B cell (primary cell): ENCODE data around the gene RABGAP1L. TPM values are rescaled to one million over a fixed set of nuclear protein-coding genes. Genes with fewer than 3 reads are reported as not detected.

Experiments
- ATAC-seq: fragments of 200-7000 bp; cut with Tn5 transposase; one replicate; pipeline ENCODE4 v1.10.0; 2021; ENCODE audit warnings: low read depth, mild to moderate bottlenecking, moderate number of reproducible peaks, moderate library complexity
- CTCF ChIA-PET: fragments of 350-600 bp; sonication (Branson Sonifier 250); formaldehyde crosslinking; loops from one replicate; lab custom pipeline; 2021; ENCODE audit warnings: antibody characterized with exemption, inconsistent platforms; lab: Charles Lee
- POLR2A ChIA-PET: fragments of 350-600 bp; sonication (Branson Sonifier 250); formaldehyde crosslinking; loops from one replicate; lab custom pipeline; 2021; ENCODE audit warnings: antibody characterized with exemption; lab: Charles Lee
- DNase-seq: peaks from one replicate; pipeline ENCODE4 v3.0.0; 2013
- H2AFZ ChIP-seq: 2 replicates; pipeline ENCODE4 v1.6.1; 2012; ENCODE audit warnings: mild to moderate bottlenecking, low read depth, low read length; ENCODE audit not compliant: insufficient read depth, poor library complexity, severe bottlenecking
- H3K27ac ChIP-seq, 2 donors: 1 replicate in 1 of 2; 2 replicates in 1 of 2; pipeline ENCODE4 v1.5.1; 2012 to 2013; ENCODE audit warnings: low read length in 2 of 2, mild to moderate bottlenecking in 2 of 2, moderate library complexity in 1 of 2
- H3K27me3 ChIP-seq, 4 experiments: fragments of 200-600 bp in 1 of 4; sonication (generic) in 1 of 4; replicated peaks in 1 of 4; 1 replicate in 2 of 4; 2 replicates in 2 of 4; pipeline versions ENCODE4 v1.6.1 to v1.7.0; 2013 to 2016; ENCODE audit warnings: low read length in 3 of 4, mild to moderate bottlenecking in 2 of 4, mixed read lengths in 1 of 4, moderate library complexity in 1 of 4; ENCODE audit not compliant: insufficient read depth in 4 of 4, control insufficient read depth in 3 of 4; ENCODE audit errors: control extremely low read depth in 1 of 4
- H3K36me3 ChIP-seq, 2 experiments: replicated peaks in 1 of 2; 1 replicate in 1 of 2; 2 replicates in 1 of 2; pipeline versions ENCODE4 v1.6.1 to v1.7.1; 2013; ENCODE audit warnings: low read length in 1 of 2; ENCODE audit not compliant: insufficient read depth in 2 of 2, control insufficient read depth in 1 of 2; ENCODE audit errors: control extremely low read depth in 1 of 2, extremely low read depth in 1 of 2
- H3K4me1 ChIP-seq, 2 donors: fragments of 200-600 bp in 1 of 2; sonication (generic) in 1 of 2; 1 replicate in 1 of 2; 2 replicates in 1 of 2; pipeline versions ENCODE4 v1.5.1 to v1.6.1; 2013 to 2017; ENCODE audit warnings: low read length in 2 of 2; ENCODE audit not compliant: control insufficient read depth in 2 of 2, insufficient read depth in 2 of 2
- H3K4me2 ChIP-seq: replicated peaks from 2 replicates; pipeline ENCODE3; 2012; ENCODE audit warnings: mild to moderate bottlenecking, low read depth, low read length; ENCODE audit not compliant: poor library complexity, severe bottlenecking
- H3K4me3 ChIP-seq, 5 experiments: fragments of 200-600 bp in 1 of 5; sonication (generic) in 1 of 5; 1 replicate in 3 of 5; 2 replicates in 2 of 5; pipeline versions ENCODE4 v1.5.1 to v1.7.0; 2011 to 2016; ENCODE audit warnings: low read length in 4 of 5, mild to moderate bottlenecking in 4 of 5, low read depth in 2 of 5, control low read depth in 1 of 5, moderate library complexity in 1 of 5; ENCODE audit not compliant: insufficient read depth in 1 of 5; ENCODE audit errors: control extremely low read depth in 1 of 5, extremely low read depth in 1 of 5
- H3K79me2 ChIP-seq: fragments of 200-600 bp; sonication (generic); one replicate; pipeline ENCODE4 v1.6.0; 2016; ENCODE audit warnings: low read length; ENCODE audit not compliant: control insufficient read depth, insufficient read depth
- H3K9ac ChIP-seq: fragments of 200-600 bp; sonication (generic); 2 replicates; pipeline ENCODE4 v1.6.1; 2017; ENCODE audit warnings: mild to moderate bottlenecking, low read length, moderate library complexity
- H3K9me3 ChIP-seq, 3 donors: one replicate each; pipeline versions ENCODE4 v1.6.1 to v1.7.1; 2013; ENCODE audit warnings: low read length in 2 of 3; ENCODE audit not compliant: control insufficient read depth in 2 of 3, insufficient read depth in 1 of 3; ENCODE audit errors: control extremely low read depth in 1 of 3
- H4K20me1 ChIP-seq: 2 replicates; pipeline ENCODE4 v1.6.0; 2012; ENCODE audit warnings: mild to moderate bottlenecking, low read length; ENCODE audit not compliant: insufficient read depth, control insufficient read depth, poor library complexity, severe bottlenecking
- H3K27ac Mint-ChIP-seq: one replicate; pipeline ENCODE4 v1.8.0; 2021; ENCODE audit warnings: mixed read lengths
- H3K27me3 Mint-ChIP-seq: one replicate; pipeline ENCODE4 v1.8.0; 2021; ENCODE audit warnings: mixed read lengths
- H3K4me1 Mint-ChIP-seq: one replicate; pipeline ENCODE4 v1.8.0; 2021; ENCODE audit warnings: mixed read lengths
- H3K4me3 Mint-ChIP-seq: one replicate; pipeline ENCODE4 v1.8.0; 2021; ENCODE audit warnings: mixed read lengths
- H3K9me3 Mint-ChIP-seq: one replicate; pipeline ENCODE4 v1.8.0; 2022; ENCODE audit warnings: mixed read lengths; ENCODE audit not compliant: insufficient read depth
- EZH2 ChIP-seq: IDR thresholded peaks from 2 replicates; pipeline ENCODE4 v1.6.1; 2012; ENCODE audit warnings: borderline replicate concordance, low read depth, mild to moderate bottlenecking, moderate library complexity, low read length; ENCODE audit not compliant: insufficient read depth, poor library complexity, severe bottlenecking
- WGBS: methylation state at CpG from one replicate; pipeline ENCODE4 v1.1.5; 2013; ENCODE audit warnings: missing lambda C conversion rate; ENCODE audit not compliant: insufficient coverage; 5-methylcytosine and 5-hydroxymethylcytosine counted together
- intact Hi-C: fragments of 100-400 bp; cut with micrococcal nuclease; formaldehyde crosslinking; loops from one replicate; pipeline ENCODE4 v1.10.0; 2022
- polyA plus RNA-seq: library from polyadenylated mRNA; depleted of rRNA; stranded (reverse); fragments of >200 nt; gene quantifications from 2 replicates; pipeline ENCODE4 v1.2.3, GENCODE V29; 2012
- total RNA-seq, 2 donors: library from RNA; stranded (reverse); fragments of 120-200 nt in 1 of 2; gene quantifications; 1 replicate in 1 of 2; 2 replicates in 1 of 2; pipeline versions ENCODE4 v1.2.3 to v1.2.4, GENCODE V29; 2013 to 2022
- TF ChIP-seq, protein P1 (sequence below): fragments of 200-600 bp; IDR thresholded peaks from one replicate; pipeline ENCODE4 v1.8.0; 2022; ENCODE audit warnings: antibody characterized with exemption, mild to moderate bottlenecking

RABGAP1L gene
- total and polyA plus RNA-seq, 2 donors (not counting 1 experiment from before 2014, with no cell fraction given) = 34.9 to 159 TPM

DNA sequence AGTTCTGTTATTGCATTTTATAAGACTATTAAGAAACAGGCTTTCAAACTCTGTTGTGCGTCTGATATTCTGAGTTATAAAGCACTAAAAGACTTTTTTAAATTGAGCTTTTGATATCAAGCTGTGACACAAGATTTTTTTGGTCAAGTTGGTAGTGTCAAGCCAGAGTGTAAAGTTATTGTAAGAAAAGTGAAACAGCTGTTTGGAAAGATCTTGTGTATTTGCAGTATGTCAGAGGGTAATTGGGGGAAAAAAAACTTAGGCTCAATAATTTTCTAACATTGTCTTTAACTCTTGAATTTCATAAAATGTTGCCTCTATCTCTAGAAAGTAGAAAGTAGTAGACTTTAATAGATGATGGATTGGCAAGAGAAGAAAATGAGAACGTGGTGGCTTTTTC is 844.2 kb downstream of the RABGAP1L start:
- peaks cover 37% of the 10 kb centered on the region for H4K20me1 ChIP-seq
- CTCF ChIA-PET = interaction anchor here (1.7 kb wide), 1 partner anchor 122 kb away, joined by 4 read pairs; no protein-coding TSS in a partner anchor
- H3K9ac ChIP-seq = no peak overlapping the region
- H2AFZ ChIP-seq = no peak overlapping the region
- no peak overlapping the region for H3K4me3 ChIP-seq
- intact Hi-C loops = no loop called here
- Mint-ChIP-seq H3K27me3 (no peaks in the 10 kb centered on the region), H3K27ac (peak overlapping the region; percentile 32), H3K4me3 (no peak overlapping the region), H3K4me1 (peaks cover 26% of the 10 kb centered on the region), H3K9me3 (no peaks in the 10 kb centered on the region)
- no peak for TF ChIP-seq EZH2
- TF ChIP-seq, protein P1, sequence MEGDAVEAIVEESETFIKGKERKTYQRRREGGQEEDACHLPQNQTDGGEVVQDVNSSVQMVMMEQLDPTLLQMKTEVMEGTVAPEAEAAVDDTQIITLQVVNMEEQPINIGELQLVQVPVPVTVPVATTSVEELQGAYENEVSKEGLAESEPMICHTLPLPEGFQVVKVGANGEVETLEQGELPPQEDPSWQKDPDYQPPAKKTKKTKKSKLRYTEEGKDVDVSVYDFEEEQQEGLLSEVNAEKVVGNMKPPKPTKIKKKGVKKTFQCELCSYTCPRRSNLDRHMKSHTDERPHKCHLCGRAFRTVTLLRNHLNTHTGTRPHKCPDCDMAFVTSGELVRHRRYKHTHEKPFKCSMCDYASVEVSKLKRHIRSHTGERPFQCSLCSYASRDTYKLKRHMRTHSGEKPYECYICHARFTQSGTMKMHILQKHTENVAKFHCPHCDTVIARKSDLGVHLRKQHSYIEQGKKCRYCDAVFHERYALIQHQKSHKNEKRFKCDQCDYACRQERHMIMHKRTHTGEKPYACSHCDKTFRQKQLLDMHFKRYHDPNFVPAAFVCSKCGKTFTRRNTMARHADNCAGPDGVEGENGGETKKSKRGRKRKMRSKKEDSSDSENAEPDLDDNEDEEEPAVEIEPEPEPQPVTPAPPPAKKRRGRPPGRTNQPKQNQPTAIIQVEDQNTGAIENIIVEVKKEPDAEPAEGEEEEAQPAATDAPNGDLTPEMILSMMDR = no peak
- no peaks in the 10 kb centered on the region for H3K27me3 ChIP-seq
- H3K4me1 ChIP-seq = peaks cover 16 to 17% of the 10 kb centered on the region in 2 donors
- no peak for DNase-seq
- no peaks in the 10 kb centered on the region for H3K9me3 ChIP-seq
- POLR2A ChIA-PET = interaction anchor here (0.7 to 1.0 kb wide), 2 partner anchors 20 to 37 kb away, joined by 3 to 4 read pairs; partner anchors contain the start of gene MRPS14
- no peak overlapping the region for H3K4me2 ChIP-seq
- no CpG with 5 or more reads among the region's 2 CpGs for WGBS
- H3K27ac ChIP-seq = peak overlapping the region in 1 of 2 donors; percentile 32
- ATAC-seq = no peak
- peaks cover 82% of the 10 kb centered on the region for H3K79me2 ChIP-seq
- peaks cover 4 to 33% of the 10 kb centered on the region in 2 experiments for H3K36me3 ChIP-seq

DNA sequence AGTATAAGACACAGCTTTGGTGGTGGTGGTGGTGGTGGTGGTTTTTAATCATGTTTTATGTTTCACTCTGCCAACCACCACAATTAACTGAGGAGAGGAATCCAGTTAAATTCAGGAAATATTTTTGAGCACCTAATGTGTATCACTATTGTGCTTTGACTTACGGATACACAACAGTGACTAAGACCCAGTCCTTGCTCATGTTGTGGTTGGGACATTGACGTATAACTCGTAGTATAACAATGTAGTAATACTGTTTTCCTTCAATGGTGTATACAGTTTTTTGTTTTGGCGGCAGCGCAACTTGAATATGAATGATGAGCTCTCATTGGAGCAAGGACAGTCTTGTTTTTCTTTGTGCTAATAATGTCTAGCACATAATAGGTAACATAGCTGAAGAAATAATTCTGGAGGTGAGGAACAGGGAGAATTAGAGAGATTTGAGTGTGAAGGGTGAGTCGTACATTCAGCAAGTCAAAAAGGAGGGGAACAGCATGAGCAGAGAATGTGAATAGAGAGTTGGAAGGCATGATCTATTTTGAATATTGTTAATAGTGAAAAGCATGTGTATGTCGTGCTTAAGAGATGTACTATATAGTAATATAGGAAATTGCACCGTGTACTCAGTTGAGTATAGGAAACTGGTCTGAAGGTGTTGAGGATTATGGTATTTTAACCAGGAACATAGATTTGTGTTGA is 845.9 kb downstream of the RABGAP1L start:
- CTCF ChIA-PET = interaction anchor here (0.6 to 1.0 kb wide), 2 partner anchors 24 to 199 kb away, joined by 3 read pairs; no protein-coding TSS in a partner anchor
- Histone ChIP-seq H3K27ac (peak overlapping the region in 1 of 2 donors; percentile 1), H3K4me3 (no peak overlapping the region), H3K36me3 (peaks cover 4 to 43% of the 10 kb centered on the region in 2 experiments), H2AFZ (no peak overlapping the region), H3K27me3 (no peaks in the 10 kb centered on the region), H3K4me2 (no peak overlapping the region), H3K4me1 (peaks cover 10 to 12% of the 10 kb centered on the region in 2 donors), H3K9ac (no peak overlapping the region), H3K9me3 (no peaks in the 10 kb centered on the region), H3K79me2 (peaks cover 87% of the 10 kb centered on the region), H4K20me1 (peaks cover 45% of the 10 kb centered on the region)
- ATAC-seq = no peak
- DNase-seq = no peak
- 85% methylated on average over 5 of the region's 8 CpGs for WGBS
- H3K27me3 Mint-ChIP-seq = no peaks in the 10 kb centered on the region
- no peak overlapping the region for H3K4me3 Mint-ChIP-seq
- POLR2A ChIA-PET = interaction anchor here (1.0 kb wide), 1 partner anchor 18 kb away, joined by 3 read pairs; the partner anchor contains the start of gene MRPS14
- intact Hi-C loops = no loop called here
- no peak overlapping the region for H3K27ac Mint-ChIP-seq
- no peaks in the 10 kb centered on the region for H3K9me3 Mint-ChIP-seq
- peaks cover 30% of the 10 kb centered on the region for H3K4me1 Mint-ChIP-seq
- TF ChIP-seq, protein P1 = no peak
- TF ChIP-seq EZH2 = no peak
